ENCODE data around the gene PFN1. TPM values are rescaled to one million over a fixed set of nuclear protein-coding genes. Genes with fewer than 3 reads are reported as not detected.

PFN1 gene
- total and polyA plus RNA-seq, 10 of the 15 experiments (the other 5 are each of a cell fraction or from before 2014, with no cell fraction given): 154 to 3,892 (median 1,918) TPM

DNA sequence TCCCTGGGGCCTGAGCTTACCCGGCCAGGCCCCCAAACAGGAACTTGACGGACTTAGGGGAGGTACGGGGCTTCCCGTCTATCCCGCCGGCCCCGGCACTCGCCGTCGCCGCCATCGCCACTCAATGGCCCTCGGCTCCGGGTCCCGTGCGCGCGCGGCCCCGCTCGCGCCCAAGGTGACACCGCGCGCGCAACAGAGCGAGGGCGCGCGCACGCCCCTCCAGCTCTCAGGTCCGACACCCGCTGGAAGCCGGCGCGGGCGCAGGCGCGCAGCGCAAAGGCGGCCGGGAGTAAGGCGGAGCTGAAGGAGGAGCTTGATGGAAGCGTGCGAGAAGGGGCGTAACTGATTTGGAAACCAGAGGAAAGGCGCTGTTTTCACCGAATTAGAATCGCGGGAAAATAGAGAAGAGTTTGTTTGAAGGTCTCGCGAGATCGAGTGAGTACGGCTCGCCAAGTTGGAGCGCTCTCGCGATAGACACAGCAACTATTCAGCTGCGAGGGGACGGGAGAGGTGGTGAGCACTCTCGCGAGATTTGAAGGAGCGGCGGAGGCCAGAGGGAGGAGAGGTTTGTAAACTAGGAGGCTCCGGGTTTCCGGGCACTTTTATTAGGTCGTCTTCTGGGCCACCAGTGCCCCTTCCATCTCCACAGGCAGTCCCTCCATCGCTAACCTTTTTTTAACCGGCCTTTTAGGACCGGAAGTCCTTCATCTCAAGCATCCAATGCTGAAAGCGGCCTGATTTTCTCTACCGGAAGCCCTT is 8.4 kb downstream of the PFN1 start, which contains the start of the genes RNF167 and SLC25A11 (continued):
- TF ChIP-seq, protein P1, sequence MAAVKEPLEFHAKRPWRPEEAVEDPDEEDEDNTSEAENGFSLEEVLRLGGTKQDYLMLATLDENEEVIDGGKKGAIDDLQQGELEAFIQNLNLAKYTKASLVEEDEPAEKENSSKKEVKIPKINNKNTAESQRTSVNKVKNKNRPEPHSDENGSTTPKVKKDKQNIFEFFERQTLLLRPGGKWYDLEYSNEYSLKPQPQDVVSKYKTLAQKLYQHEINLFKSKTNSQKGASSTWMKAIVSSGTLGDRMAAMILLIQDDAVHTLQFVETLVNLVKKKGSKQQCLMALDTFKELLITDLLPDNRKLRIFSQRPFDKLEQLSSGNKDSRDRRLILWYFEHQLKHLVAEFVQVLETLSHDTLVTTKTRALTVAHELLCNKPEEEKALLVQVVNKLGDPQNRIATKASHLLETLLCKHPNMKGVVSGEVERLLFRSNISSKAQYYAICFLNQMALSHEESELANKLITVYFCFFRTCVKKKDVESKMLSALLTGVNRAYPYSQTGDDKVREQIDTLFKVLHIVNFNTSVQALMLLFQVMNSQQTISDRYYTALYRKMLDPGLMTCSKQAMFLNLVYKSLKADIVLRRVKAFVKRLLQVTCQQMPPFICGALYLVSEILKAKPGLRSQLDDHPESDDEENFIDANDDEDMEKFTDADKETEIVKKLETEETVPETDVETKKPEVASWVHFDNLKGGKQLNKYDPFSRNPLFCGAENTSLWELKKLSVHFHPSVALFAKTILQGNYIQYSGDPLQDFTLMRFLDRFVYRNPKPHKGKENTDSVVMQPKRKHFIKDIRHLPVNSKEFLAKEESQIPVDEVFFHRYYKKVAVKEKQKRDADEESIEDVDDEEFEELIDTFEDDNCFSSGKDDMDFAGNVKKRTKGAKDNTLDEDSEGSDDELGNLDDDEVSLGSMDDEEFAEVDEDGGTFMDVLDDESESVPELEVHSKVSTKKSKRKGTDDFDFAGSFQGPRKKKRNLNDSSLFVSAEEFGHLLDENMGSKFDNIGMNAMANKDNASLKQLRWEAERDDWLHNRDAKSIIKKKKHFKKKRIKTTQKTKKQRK (IDR thresholded peaks at IDR 0.05; ENCODE audit: low read depth, low read length): no peak
- TF ChIP-seq KDM1A (IDR thresholded peaks at IDR 0.05; ENCODE audit: borderline replicate concordance) (no peak), STAT3 (IDR thresholded peaks at IDR 0.05; ENCODE audit: low read depth, low read length) (no peak), HDGF (IDR thresholded peaks at IDR 0.05) (peak; percentile 75; the same call in 1 of the 2 replicates), IRF5 (IDR thresholded peaks at IDR 0.05; ENCODE audit: borderline replicate concordance) (peak; percentile 97), NFIC (IDR thresholded peaks at IDR 0.05; ENCODE audit: low read depth, low read length) (no peak), ZNF24 (IDR thresholded peaks at IDR 0.05) (peak; percentile 17; the same call in 1 of the 2 replicates), SPI1 (IDR thresholded peaks at IDR 0.05; ENCODE audit: borderline replicate concordance, insufficient read depth, low read depth, low read length) (no peak), ZSCAN29 (IDR thresholded peaks at IDR 0.05) (0 out of 2 replicates have a peak, but pooled peaks have one; percentile 52), YBX1 (IDR thresholded peaks at IDR 0.05) (no peak), ZBED1 (IDR thresholded peaks at IDR 0.05; ENCODE audit: borderline replicate concordance) (peak; percentile 83; the same call in 1 of the 2 replicates), NR2F1 (conservative IDR thresholded peaks at IDR 0.05) (peak; percentile 75), RELA (IDR thresholded peaks at IDR 0.05; ENCODE audit: borderline replicate concordance, partially characterized antibody) (peak; percentile 39), SREBF1 (IDR thresholded peaks at IDR 0.05; ENCODE audit: low read length) (0 out of 2 replicates have a peak, but pooled peaks have one; percentile 19), SUZ12 (IDR thresholded peaks at IDR 0.05; ENCODE audit: unreplicated experiment) (no peak), POU2F2 (IDR thresholded peaks at IDR 0.05; ENCODE audit: borderline replicate concordance, low read depth, low read length) (peak; percentile 62; the same call in 2 of the 3 replicates), HDAC2 (IDR thresholded peaks at IDR 0.05) (no peak), TCF3 (IDR thresholded peaks at IDR 0.05; ENCODE audit: borderline replicate concordance, insufficient read depth, low read depth, low read length) (no peak; the same call in 1 of the 2 replicates)
- TF ChIP-seq, protein P2, sequence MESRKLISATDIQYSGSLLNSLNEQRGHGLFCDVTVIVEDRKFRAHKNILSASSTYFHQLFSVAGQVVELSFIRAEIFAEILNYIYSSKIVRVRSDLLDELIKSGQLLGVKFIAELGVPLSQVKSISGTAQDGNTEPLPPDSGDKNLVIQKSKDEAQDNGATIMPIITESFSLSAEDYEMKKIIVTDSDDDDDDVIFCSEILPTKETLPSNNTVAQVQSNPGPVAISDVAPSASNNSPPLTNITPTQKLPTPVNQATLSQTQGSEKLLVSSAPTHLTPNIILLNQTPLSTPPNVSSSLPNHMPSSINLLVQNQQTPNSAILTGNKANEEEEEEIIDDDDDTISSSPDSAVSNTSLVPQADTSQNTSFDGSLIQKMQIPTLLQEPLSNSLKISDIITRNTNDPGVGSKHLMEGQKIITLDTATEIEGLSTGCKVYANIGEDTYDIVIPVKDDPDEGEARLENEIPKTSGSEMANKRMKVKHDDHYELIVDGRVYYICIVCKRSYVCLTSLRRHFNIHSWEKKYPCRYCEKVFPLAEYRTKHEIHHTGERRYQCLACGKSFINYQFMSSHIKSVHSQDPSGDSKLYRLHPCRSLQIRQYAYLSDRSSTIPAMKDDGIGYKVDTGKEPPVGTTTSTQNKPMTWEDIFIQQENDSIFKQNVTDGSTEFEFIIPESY (IDR thresholded peaks at IDR 0.05): peak; percentile 9; the same call in 1 of the 2 replicates
- TF ChIP-seq, protein P3, sequence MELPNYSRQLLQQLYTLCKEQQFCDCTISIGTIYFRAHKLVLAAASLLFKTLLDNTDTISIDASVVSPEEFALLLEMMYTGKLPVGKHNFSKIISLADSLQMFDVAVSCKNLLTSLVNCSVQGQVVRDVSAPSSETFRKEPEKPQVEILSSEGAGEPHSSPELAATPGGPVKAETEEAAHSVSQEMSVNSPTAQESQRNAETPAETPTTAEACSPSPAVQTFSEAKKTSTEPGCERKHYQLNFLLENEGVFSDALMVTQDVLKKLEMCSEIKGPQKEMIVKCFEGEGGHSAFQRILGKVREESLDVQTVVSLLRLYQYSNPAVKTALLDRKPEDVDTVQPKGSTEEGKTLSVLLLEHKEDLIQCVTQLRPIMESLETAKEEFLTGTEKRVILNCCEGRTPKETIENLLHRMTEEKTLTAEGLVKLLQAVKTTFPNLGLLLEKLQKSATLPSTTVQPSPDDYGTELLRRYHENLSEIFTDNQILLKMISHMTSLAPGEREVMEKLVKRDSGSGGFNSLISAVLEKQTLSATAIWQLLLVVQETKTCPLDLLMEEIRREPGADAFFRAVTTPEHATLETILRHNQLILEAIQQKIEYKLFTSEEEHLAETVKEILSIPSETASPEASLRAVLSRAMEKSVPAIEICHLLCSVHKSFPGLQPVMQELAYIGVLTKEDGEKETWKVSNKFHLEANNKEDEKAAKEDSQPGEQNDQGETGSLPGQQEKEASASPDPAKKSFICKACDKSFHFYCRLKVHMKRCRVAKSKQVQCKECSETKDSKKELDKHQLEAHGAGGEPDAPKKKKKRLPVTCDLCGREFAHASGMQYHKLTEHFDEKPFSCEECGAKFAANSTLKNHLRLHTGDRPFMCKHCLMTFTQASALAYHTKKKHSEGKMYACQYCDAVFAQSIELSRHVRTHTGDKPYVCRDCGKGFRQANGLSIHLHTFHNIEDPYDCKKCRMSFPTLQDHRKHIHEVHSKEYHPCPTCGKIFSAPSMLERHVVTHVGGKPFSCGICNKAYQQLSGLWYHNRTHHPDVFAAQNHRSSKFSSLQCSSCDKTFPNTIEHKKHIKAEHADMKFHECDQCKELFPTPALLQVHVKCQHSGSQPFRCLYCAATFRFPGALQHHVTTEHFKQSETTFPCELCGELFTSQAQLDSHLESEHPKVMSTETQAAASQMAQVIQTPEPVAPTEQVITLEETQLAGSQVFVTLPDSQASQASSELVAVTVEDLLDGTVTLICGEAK (IDR thresholded peaks at IDR 0.05; ENCODE audit: borderline replicate concordance): peak; percentile 90; the same call in 1 of the 2 replicates

Measured in GM12878 (cell line).